Measurements from ENCODE around the gene CCRL2. TPM values are rescaled to one million over a fixed set of nuclear protein-coding genes. Genes with fewer than 3 reads are reported as not detected.

CCRL2 gene
- total RNA-seq, 1 donor from 2014 or later, result not detected

- H3K9me3 Mint-ChIP-seq (ENCODE audit: unreplicated experiment), result no peaks in the 10 kb centered on the region
- H3K36me3 Mint-ChIP-seq (ENCODE audit: unreplicated experiment), result no peaks in the 10 kb centered on the region
- peaks cover 75% of the 10 kb centered on the region for H3K27me3 Mint-ChIP-seq (ENCODE audit: unreplicated experiment)
- peak; percentile 30 for TF ChIP-seq CTCF (IDR thresholded peaks at IDR 0.05)
- no peaks in the 10 kb centered on the region for H3K4me1 Mint-ChIP-seq (ENCODE audit: unreplicated experiment)
- no peak overlapping the region for H3K4me3 Mint-ChIP-seq (ENCODE audit: unreplicated experiment)
- no peak overlapping the region for H3K27ac Mint-ChIP-seq (ENCODE audit: unreplicated experiment)
- no peak for DNase-seq (ENCODE audit: extremely low spot score, unreplicated experiment)
Measured at GRCh38 chr3:46372492-46373359, 34.3 kb upstream of the CCRL2 start.

DNA sequence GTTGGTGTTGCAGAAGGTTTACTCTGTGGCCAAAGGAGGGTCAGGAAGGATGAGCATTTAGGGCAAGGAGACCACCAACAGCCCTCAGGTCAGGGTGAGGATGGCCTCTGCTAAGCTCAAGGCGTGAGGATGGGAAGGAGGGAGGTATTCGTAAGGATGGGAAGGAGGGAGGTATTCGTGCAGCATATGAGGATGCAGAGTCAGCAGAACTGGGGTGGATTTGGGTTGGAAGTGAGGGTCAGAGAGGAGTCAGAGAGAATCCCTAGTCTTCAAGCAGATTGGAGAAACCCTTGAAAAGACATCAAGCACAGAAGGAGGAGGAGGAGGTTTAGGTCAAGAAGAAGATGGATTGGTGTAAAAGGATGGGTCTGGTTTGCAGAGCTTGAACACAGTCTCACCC lies 32.3 kb upstream of the CCRL2 start:
- no peak for DNase-seq (ENCODE audit: extremely low spot score, unreplicated experiment)
- H3K36me3 Mint-ChIP-seq (ENCODE audit: unreplicated experiment), result no peaks in the 10 kb centered on the region
- no peak for TF ChIP-seq CTCF (IDR thresholded peaks at IDR 0.05)
- H3K9me3 Mint-ChIP-seq (ENCODE audit: unreplicated experiment), result no peaks in the 10 kb centered on the region
- H3K27ac Mint-ChIP-seq (ENCODE audit: unreplicated experiment), result no peak overlapping the region
- no peak overlapping the region for H3K4me3 Mint-ChIP-seq (ENCODE audit: unreplicated experiment)
- peaks cover 61% of the 10 kb centered on the region for H3K27me3 Mint-ChIP-seq (ENCODE audit: unreplicated experiment)
- H3K4me1 Mint-ChIP-seq (ENCODE audit: unreplicated experiment), result no peaks in the 10 kb centered on the region

DNA sequence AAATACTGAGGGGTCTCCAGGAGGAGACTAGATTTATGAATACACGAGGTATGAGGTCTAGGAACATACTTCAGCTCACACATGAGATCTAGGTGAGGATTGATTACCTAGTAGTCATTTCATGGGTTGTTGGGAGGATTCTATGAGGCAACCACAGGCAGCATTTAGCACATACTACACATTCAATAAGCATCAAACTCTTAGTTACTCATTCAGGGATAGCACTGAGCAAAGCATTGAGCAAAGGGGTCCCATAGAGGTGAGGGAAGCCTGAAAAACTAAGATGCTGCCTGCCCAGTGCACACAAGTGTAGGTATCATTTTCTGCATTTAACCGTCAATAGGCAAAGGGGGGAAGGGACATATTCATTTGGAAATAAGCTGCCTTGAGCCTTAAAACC lies 31.8 kb upstream of the CCRL2 start:
- H3K27ac Mint-ChIP-seq (ENCODE audit: unreplicated experiment), result no peak overlapping the region
- H3K4me3 Mint-ChIP-seq (ENCODE audit: unreplicated experiment), result no peak overlapping the region
- DNase-seq (ENCODE audit: extremely low spot score, unreplicated experiment), result no peak
- no peaks in the 10 kb centered on the region for H3K36me3 Mint-ChIP-seq (ENCODE audit: unreplicated experiment)
- peaks cover 57% of the 10 kb centered on the region for H3K27me3 Mint-ChIP-seq (ENCODE audit: unreplicated experiment)
- TF ChIP-seq CTCF (IDR thresholded peaks at IDR 0.05), result no peak
- H3K4me1 Mint-ChIP-seq (ENCODE audit: unreplicated experiment), result no peaks in the 10 kb centered on the region
- H3K9me3 Mint-ChIP-seq (ENCODE audit: unreplicated experiment), result no peaks in the 10 kb centered on the region

GRCh38 chr3:46375814-46376213 lies 31.2 kb upstream of the CCRL2 start:
- no peak overlapping the region for H3K4me3 Mint-ChIP-seq (ENCODE audit: unreplicated experiment)
- H3K9me3 Mint-ChIP-seq (ENCODE audit: unreplicated experiment), result no peaks in the 10 kb centered on the region
- no peaks in the 10 kb centered on the region for H3K36me3 Mint-ChIP-seq (ENCODE audit: unreplicated experiment)
- TF ChIP-seq CTCF (IDR thresholded peaks at IDR 0.05), result no peak
- peaks cover 5% of the 10 kb centered on the region for H3K4me1 Mint-ChIP-seq (ENCODE audit: unreplicated experiment)
- no peak for DNase-seq (ENCODE audit: extremely low spot score, unreplicated experiment)
- H3K27me3 Mint-ChIP-seq (ENCODE audit: unreplicated experiment), result peaks cover 53% of the 10 kb centered on the region
- no peak overlapping the region for H3K27ac Mint-ChIP-seq (ENCODE audit: unreplicated experiment)

DNA sequence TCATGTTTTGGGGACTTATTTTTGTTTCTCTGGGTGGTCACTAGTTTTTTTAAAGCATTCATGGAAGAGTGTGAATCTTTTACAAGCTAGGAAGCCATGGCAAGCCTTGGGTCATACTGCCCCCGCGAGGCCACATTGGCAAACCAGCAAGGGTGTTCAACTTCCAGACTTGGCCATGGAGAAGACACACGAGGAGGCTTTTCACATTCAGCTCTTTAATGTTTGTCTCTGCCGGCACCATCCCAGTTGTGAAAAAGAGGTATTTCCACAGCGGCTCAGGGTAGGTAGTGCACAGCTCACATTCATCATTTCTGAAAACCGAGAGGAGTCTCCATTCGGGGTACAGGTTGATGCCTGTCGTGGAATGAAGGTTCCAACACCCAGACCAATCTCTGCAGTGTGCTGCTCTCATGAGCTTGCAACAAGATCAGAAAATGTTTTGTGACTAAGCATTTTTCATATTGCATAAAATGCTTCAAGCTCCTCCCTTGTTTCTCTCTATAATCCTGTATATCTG lies 28.6 kb upstream of the CCRL2 start:
- peak; percentile 61 for TF ChIP-seq CTCF (IDR thresholded peaks at IDR 0.05)
- Mint-ChIP-seq H3K9me3 (ENCODE audit: unreplicated experiment) (no peaks in the 10 kb centered on the region), H3K4me1 (ENCODE audit: unreplicated experiment) (peaks cover 10% of the 10 kb centered on the region), H3K27ac (ENCODE audit: unreplicated experiment) (no peak overlapping the region), H3K4me3 (ENCODE audit: unreplicated experiment) (no peak overlapping the region), H3K36me3 (ENCODE audit: unreplicated experiment) (no peaks in the 10 kb centered on the region), H3K27me3 (ENCODE audit: unreplicated experiment) (peaks cover 37% of the 10 kb centered on the region)
- DNase-seq (ENCODE audit: extremely low spot score, unreplicated experiment), result no peak

Data from osteocyte (in vitro differentiated cells).